NCI-H1417 treated with DMSO at 0.1 percent for 48 hours (cell line): Measurements from ENCODE around the gene CHRNA7.

Source experiments
- DNase-seq: peaks from one replicate; lab custom pipeline; 2025; lab: John Stamatoyannopoulos, UW

Gene CHRNA7

DNA sequence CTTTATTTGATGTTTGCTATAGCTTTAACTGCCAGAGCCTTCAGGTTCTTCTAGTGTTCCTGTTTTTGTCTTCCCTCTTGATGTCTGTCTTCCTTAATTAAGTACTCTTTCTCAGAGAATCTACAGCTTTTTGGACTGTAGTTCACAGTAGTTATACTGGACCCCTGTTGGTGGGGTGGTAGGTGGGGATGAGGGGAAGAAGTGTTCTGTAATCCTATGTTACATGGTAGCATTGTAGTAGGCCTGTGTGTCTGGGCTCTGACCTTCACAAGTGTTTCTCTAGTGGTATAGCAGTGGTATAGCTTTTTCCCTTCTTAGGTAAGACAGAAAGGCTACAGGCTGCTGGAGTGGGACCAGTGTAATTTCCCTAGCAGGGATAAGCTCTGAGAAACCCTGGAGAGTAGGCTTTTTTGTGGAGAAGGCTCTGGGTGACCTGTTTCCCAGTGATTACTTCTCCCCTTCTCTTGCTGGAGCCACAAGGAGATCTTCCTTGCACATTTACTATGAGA, 59.6 kb downstream of the CHRNA7 start:
- no peak for DNase-seq

DNA sequence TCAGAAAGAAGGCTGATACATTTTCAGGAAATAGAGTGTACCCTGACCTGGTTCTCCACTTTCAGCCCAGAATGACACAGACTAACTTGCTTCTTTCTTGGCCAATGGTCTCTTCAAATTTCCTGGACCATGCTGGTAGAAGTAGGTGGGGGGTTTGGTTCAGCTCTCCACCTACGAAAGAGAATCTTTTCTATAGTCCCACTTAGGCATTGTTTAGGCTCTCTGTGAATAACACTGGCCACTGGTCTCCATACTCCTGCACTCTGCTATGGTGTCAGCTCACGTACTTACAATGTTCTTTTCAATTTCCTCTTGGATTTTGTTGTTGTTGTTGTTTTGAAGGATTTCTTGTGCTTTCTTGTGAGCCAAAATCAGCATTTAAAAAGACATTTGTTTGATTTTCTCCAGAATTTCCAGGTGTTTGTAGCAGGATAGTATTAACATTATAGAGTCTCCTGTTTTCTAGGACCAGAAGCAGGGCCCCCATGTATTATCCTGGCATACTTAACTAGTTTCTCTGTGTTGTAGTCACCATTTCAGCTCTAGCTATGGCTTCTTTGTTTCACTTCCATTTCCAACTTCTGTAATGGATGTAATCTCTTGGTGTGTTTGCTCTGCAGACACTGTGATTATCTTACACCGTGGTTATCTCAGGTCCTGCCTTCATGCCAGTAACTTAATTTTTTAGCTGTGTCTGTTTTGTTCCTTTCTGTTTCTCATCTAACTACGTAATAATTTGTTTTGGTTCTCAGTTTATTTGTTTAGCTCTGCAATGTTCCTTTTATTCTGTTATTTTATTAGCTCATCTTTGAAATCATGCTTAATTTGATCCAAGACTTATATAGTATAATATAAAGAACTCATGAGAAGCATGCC, 61.4 kb downstream of the CHRNA7 start:
- DNase-seq: no peak

DNA sequence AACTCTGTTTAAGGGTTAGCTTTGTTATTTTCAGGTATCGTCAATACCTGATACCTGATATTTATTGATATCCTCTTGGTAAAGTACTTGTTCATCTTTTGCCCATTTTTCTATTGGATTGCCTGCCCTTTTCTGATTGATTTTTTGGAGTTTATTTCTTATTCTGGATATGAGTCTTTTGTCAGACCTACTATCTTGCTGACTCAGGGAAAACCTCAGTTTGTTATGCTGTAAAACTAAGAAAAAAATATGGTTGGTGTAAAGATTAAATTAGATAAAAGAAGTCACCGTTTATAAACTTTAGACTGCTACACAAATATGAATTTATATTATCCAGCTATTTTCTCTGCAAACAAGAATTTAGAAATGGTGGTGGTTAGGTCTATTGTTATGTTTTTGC, 65.9 kb downstream of the CHRNA7 start:
- DNase-seq: no peak

DNA sequence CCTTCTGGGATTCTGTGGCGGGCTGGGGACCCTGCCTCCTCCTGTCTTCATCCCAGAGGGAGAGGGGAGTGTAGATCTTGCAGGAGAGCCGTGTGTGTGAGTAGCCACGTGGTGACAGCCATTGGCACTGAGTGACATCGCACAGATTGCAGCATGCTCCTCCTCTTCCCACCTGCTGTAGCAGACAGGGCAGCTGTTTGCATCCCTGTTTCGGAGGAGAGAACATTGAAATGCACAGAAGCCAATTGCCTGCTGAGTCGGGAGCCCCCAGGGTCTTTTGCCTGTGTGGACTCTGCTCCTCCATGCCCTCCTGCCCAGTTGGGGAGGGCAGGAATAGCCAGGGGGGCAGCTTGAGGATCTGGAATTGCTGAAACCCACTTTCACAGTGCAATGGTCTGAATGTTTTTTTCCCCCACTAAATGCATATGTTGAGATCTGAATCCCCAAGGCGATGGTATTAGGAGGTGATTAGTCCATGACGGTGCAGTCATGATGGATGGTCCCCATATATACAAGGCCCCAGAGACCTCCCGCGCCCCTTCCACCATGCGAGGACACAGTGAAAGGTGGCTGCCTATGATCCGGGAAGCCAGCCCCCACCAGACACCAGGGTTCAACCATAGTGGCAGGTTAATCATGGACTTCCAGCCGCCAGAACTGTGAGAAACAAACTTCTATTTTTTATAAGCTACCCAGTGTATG, 66.8 kb downstream of the CHRNA7 start:
- no peak for DNase-seq

DNA sequence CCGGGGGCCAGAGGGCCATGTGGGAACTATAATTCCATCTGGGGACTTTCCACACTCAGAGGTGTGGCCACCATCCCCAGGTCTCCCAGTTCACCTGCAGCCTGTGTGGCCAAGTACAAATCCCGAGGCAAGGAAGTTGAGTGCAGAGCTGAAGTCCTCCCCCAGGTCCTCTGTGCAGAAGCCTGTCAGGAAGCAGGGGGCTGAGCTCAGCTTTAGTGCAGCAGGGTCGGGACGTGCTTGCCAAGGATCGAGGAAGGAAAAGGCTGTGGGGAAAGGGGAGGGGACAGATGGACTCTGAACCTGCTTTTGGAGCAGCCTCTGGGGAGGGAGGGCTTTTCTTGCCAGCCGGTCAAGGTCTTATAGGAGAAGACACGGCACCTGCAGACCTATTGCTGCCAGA, 67.7 kb downstream of the CHRNA7 start:
- no peak for DNase-seq

DNA sequence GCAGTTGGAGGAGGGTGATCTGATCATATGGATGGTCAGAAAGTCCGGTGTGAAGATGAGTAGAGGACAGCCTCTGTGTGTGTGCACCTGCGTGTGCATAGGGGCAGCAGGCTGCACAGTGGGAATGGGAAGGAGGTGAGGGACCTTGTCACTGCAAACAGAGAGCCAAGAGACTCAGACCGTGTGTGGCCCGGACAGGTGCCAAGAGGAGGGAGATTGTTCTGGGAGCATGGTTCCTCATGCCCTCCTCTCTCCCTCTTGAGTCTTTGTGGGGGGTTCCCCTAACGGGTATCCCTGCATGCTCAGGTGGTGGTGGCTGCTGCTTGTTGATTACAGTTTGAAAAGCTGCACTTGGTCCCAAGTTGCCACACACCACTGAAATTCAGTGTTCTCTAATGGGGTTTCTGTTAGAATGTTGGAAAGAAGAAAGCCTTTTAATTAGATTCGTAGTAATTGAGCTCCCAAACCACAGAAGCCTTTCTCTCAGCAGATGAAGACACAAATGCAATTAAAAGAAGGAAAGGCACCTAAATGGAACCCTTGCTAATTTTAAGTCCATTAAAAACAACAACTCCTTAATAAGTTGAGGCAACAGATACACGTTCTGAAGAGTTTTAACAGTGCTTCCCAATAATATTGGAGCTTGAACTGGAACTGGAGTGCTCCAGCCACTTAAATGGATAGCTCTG, 68.9 kb downstream of the CHRNA7 start:
- no peak for DNase-seq

DNA sequence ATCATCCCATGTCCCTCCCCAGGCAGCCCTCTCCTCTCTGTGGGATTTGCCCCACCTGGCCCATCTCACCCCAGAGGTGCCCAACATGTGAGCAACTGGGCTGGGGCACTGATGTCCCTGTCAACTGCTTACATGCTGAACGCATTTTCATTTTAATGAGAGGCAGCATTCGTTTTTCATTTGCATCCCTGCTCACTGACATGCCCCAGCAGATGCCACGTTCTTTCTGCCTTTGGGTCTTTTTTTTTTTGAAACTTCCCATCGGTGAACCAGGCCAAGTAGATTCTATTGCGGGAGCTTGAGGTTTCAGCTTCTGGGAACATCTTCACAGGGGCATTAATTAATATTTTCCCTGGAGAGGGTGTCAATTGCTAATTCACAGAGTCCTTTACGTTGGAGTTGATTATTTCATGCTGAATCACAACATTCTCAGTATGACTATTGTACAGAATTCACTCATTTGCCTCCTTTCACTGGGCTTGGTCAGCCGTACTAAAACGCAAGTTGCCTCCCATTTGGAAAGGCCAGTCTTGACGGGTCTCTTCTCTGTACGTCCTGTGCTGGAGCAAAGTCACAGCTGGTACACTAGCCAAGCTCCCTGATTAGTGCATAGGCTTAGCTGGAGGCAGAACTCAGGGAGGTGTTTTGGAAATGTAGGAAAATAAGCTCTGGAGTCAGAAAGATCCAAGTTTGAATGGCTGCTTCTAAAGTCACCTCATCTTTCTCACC, 69.8 kb downstream of the CHRNA7 start:
- DNase-seq: no peak

DNA sequence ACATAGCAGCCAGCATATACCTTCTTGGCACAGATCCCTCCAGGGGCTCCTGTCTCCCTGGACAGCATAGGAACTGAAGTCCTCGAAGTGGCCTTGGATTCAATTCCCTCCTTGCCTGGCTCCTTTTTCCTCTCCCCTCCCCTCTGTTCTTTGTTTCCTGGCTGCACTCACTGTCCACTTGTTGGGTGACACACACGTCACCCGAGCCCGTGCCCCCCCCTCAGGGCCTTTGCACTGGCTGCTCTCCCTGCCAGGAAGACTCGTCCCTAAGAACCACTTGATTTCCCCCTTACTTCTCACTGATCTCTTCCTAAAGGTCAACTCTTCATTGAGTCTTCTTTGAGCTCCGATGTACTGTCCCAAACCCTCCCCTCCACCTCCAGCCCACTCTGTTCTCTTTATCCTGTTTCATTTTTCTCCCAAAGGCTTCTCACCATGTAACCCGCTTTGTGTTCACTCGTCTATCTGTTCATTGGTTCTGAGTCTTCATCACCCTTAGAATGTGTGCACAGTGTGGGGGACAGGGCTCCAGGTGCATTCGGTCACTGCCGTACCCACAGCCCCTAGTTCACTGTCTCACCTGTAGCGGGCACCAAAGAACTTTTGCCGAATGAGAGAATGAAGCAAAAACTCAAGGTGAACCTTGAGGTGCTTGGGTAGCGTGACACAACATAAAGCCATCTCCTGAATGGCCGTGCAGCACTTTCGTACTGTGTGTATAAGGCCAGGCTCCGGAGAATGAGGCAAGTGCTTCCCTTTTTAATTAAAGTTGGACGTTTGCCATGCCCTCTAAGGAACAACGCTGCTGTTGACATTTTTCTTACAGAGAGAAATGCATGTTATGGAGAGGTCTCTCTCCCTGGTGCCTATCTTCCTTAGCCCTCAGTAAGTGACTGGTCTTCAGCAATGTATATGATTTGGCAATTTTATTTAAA, 74.0 kb downstream of the CHRNA7 start:
- DNase-seq: no peak

DNA sequence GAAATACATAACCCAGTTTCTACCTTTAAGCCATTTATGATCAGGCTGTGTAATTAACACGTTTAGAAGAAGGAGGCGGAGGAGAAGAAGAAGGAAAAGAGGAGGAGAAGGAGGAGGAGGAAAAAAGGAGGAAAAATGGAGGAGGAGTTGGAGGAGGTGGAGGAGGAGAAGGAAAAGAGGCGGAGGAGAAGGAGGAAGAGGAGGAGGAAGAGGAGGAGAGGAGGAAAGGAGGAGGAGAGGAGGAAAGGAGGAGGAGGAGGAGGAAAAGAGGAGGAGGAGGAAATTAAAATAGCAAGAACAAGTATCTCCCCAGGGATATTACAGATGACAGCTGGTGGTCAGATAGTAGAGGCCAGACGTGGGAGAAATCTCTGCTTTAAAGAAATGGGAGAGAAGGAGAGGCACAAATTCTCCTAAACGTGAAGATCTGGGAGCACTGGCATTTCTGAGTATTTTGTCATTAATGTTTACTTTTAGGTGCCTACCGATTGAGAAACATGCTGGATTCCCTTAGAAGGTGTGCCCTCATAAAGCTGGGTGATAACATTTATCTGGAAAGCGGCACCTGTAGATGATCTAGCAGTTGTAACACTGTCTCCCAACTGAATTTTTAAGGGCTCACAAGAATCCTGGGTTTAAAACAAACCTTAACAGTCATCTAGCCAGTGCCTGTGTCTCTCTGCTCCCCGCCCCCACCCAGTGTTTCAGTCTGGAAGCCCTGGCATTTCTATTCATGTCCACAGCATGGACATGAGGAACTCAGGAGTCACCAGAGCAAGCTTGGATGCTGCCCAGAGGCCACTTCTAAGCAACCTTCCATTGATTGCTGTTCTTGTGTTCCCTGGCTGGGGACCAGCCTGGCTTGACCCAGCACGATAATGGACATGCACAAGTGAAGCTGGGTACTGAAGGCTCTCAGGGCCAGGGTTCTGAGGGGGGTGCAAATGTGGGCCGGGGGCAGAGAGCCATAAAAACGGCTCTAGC, 75.2 kb downstream of the CHRNA7 start:
- DNase-seq: no peak

DNA sequence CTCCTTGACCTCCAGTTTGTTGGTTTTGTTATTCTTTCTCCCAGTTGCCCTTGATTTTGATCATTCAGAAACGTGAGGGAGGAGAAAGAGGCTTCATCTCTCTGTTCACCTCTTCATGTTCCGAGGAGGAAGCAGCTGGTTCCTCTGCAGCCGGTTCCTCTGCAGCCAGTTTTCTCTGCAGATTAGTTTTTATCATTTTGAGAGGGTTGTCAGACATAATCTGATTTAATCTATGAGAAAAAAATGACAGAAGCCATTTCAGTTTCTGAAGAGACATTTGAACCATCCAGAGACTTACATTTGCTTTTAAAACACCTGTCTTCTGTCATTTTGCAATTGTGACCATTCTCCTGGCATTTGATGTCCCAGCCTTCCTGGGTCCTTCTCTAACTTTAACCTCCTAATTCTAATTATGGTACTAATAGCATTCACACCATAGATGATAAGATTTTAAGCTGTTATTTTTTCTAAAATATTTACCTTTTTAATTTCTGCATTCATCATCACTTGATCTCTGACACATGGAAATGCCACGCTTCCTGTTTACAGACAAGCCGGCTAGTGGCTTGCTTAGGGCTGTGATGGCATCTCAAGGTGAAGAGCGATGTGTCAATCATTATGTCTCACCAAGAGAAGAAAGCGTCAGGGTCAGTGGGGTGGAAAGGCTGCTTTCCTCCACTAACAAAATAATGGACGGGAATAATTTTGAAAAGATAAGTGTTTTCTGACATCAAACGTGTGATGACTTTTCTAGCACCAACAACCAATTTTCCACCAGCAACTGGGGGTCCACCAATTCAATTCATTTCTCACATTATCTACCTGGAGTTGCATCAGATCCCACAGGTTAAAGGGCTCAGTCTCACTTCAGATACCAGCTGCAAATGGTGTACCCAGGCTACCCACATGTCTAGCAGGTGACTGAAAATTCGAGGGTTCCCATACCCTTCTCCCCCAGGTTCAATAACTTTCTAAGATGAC, 76.4 kb downstream of the CHRNA7 start:
- no peak for DNase-seq

DNA sequence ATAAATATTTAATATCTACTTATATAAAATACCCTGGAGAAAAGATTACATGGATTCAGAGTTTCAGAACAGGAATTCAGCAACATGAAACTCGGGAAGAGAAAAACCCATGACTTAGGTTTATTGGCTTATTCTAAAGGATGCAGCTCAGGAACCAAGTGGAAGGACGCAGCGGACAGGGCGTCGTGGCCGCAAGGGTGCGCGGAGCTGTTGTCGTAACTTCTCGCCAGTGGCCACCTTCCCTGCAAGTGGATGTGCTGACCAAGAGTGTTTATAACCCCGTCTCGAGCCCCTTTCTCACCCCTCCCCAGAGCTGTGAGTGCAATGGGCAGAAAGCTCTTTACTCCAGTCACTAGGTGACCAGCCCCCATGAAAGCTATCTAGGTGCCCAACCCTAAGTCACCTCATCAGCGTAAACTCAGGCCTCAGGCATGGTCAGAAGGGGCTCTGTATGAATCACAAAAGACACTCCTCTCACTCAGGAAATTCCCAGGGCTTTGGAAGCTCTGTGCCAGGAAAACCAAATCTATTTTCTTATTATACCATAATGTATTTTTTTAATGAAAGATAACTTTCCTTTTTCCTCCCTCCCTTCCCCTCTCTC, 77.3 kb downstream of the CHRNA7 start:
- no peak for DNase-seq

DNA sequence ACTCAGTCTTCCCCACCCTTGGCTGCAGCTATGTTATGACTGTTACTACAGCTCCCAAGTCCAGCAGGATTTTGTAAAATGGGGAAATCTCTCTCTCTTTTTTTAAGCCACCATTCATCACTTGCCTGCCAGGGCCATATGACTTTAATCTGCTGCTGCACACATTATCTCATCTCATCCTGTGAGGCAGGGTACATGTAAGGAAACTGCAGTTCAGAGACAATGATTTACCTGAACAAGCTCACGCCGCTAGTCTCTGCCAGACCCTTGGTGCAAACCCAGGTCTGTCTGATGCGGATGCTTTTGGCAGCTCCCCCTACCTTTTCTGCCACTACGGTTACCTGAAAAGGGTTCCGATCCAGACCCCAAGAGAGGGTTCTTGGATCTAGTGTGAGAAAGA, 78.3 kb downstream of the CHRNA7 start:
- DNase-seq: no peak

DNA sequence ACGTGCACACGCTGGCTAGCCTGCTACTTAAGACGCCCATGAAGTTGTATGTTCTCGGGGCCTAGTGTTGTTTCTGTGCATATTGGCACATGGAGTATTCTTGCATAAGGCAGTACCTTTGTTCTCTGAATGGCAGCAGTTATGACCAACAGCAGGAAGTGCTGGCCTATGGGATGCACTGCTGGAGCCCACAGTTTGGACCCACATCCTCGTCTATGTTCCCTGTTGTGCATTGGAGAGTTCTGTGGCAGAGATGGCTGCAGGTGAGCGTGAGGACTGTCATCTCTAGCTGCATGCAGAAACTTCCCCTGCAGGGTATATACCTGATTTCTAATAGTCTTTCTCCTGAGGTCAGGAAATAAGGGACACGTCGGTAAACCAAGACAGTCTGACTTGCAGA, 81.8 kb downstream of the CHRNA7 start:
- DNase-seq: no peak

DNA sequence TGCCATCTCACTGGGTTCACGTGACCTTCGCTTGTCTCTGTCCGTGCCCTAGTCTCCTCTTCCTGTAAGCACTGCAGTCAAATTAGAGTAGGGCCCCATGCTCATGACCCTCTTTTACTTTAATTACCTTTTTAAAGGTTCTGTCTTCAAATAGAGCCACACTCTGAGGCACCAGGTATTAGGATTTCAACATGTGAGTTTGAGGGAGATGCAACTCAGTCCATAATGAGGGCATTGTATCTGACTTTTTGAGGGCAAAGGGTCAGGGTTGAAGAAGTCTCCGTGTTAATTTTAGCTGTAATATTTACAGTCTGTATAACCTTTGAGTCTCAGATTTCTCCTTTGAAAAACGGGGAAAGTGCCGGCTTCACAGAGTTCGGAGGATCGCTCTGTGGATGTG, 82.9 kb downstream of the CHRNA7 start:
- DNase-seq: no peak

DNA sequence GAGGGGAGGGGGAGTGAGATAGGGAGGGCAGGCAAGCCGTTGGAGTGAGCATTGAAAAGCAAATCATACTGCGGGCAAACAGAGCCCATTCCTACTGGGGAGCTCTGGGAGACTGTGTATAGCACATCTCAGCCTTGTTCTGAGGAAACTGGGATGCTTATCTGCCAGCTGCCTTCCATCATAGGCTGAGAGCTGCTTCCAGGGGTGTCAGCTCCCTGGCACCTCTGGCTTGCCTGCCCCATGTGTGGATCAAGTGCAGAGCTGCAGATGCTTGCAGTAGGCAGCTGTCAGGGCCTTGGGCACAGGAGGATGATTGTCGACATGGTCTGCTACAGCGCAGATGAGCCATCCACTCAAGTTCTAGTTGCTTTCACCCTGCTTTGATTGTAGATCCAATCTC, 86.8 kb downstream of the CHRNA7 start:
- no peak for DNase-seq

DNA sequence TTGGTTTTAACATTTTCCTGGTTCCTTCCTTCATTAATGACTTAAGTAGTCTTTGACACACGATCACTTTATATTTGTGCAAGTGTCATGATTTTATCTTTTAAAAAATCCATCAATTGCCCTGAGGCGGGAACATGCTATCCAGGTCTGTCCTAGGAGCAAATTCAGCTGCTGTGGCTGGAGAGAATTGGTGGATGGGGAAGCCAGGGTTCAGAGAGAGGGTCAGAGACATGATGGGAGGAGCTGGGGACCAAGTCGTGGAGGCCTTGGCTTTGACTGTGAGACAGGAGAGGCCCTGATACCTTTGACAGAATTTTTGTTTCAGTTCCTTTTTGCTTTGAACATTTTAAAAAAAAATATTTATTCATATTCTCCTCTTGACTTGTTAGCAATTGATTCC, 89.0 kb downstream of the CHRNA7 start:
- DNase-seq: no peak

DNA sequence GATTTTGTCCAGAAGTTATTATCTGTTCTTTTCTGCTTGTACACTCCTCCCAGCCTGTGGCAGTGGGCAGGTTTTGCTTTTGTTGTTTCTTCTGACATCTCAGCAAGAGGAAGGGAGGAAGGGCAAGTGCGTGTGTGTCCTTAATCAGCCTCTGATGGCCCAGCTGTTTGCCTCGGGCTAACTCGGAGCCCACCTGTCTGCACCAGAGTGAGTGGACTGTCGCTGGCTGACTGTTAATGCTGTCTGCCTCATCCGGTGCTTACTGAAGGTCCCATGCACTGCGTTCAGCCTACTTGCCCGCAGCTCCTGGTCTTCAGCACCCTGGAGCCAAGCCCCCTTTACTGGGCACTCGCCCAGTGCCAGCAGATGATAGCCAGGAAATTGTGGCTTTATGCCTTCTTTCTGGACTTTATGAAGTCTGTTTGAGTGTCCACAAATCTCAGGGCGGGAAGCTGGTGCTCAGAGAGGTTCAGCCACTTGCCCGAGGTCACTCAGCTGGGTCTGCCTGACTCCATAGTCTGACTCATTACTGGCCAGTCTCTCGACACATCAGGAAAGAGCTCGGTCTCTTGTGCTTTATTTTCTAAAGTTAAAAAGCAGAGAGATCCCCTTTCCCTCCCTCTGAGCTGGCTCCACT, 89.5 kb downstream of the CHRNA7 start:
- no peak for DNase-seq
